ENCODE measurements around the gene CFI. TPM values are rescaled to one million over a fixed set of nuclear protein-coding genes. Genes with fewer than 3 reads are reported as not detected.
A peak's percentile ranks its signal among the peaks of the same experiment; 100 is the strongest.
"Not testable (repeated sequence)": the region's sequence is repeated elsewhere in the genome, so short reads cannot be mapped to it uniquely, and the experiment has no call there.

The CFI gene
- total RNA-seq, 1 donor from 2014 or later = not detected

DNA sequence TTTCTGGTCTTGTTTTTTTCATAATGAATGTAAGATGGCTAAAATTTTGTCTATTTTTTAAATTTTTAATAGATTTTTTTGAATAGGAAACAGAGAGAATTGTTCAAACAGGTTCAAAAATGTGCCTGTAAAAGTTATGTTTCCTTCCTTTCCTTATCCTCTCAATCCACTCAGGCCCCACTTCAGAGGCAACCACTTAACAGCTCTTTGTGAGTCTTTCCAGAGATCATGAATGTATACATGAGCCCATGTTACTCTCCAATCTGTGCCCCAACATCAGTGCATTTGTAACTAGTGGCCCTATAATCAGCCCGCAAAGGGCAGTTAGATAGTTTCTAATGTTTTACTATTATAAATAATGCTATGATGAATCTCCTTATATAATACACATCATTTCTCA is 14.0 kb downstream of the CFI start:
- Histone ChIP-seq H3K27me3 (no peaks in the 10 kb centered on the region), H3F3A (ENCODE audit: low read depth) (no peaks in the 10 kb centered on the region), H3K9ac (no peak overlapping the region), H4K20me1 (ENCODE audit: low read depth) (no peaks in the 10 kb centered on the region), H3K9me3 (ENCODE audit: low read depth) (no peaks in the 10 kb centered on the region), H3K36me3 (no peaks in the 10 kb centered on the region), H2AFZ (replicated peaks) (no peak overlapping the region), H3K79me2 (ENCODE audit: low read depth) (no peaks in the 10 kb centered on the region), H3K4me3 (no peak overlapping the region), H3K4me2 (no peak overlapping the region), H3K4me1 (no peaks in the 10 kb centered on the region), H3K27ac (no peak overlapping the region)
- H3K4me1 Mint-ChIP-seq = no peaks in the 10 kb centered on the region
- peaks cover 6% of the 10 kb centered on the region for H3K9me3 Mint-ChIP-seq
- H3K36me3 Mint-ChIP-seq = no peaks in the 10 kb centered on the region
- no peaks in the 10 kb centered on the region for H3K27me3 Mint-ChIP-seq (ENCODE audit: insufficient read depth, low read depth)
- H3K27ac Mint-ChIP-seq = no peak overlapping the region
- no peak for DNase-seq (ENCODE audit: low spot score)
- TF ChIP-seq EZH2phosphoT487 (IDR thresholded peaks at IDR 0.05) (no peak), EZH2 (IDR thresholded peaks at IDR 0.05) (no peak)
- TF ChIP-seq, protein P1, sequence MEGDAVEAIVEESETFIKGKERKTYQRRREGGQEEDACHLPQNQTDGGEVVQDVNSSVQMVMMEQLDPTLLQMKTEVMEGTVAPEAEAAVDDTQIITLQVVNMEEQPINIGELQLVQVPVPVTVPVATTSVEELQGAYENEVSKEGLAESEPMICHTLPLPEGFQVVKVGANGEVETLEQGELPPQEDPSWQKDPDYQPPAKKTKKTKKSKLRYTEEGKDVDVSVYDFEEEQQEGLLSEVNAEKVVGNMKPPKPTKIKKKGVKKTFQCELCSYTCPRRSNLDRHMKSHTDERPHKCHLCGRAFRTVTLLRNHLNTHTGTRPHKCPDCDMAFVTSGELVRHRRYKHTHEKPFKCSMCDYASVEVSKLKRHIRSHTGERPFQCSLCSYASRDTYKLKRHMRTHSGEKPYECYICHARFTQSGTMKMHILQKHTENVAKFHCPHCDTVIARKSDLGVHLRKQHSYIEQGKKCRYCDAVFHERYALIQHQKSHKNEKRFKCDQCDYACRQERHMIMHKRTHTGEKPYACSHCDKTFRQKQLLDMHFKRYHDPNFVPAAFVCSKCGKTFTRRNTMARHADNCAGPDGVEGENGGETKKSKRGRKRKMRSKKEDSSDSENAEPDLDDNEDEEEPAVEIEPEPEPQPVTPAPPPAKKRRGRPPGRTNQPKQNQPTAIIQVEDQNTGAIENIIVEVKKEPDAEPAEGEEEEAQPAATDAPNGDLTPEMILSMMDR (IDR thresholded peaks at IDR 0.05) = no peak
- H3K4me3 Mint-ChIP-seq = no peak overlapping the region

DNA sequence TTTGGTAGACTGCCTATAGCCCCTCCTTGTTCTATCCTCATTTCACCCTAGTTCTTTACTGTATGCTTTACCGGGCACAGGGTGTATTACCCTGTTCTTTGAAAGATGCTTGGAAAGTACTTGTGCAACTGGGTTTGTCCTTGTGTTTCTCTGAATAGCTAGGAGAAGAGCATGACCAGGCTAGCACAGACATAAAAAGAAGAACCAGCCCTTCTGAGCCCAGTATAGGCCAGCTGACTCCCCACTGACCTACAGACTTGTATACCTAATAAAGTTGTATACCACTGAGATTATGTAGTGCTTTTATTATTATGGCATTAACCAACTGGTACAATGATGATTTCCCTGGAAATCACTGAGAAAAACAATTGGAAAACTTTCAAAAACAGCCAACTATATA is 15.0 kb downstream of the CFI start:
- Histone ChIP-seq H3K27me3 (no peaks in the 10 kb centered on the region), H3K4me3 (no peak overlapping the region), H3K36me3 (no peaks in the 10 kb centered on the region), H3K9me3 (ENCODE audit: low read depth) (no peaks in the 10 kb centered on the region), H3F3A (ENCODE audit: low read depth) (no peaks in the 10 kb centered on the region), H3K4me2 (no peak overlapping the region), H3K9ac (no peak overlapping the region), H3K4me1 (no peaks in the 10 kb centered on the region), H2AFZ (replicated peaks) (peak overlapping the region; percentile 28), H3K79me2 (ENCODE audit: low read depth) (no peaks in the 10 kb centered on the region), H4K20me1 (ENCODE audit: low read depth) (no peaks in the 10 kb centered on the region), H3K27ac (no peak overlapping the region)
- Mint-ChIP-seq H3K27me3 (ENCODE audit: insufficient read depth, low read depth) (no peaks in the 10 kb centered on the region), H3K27ac (no peak overlapping the region), H3K4me1 (no peaks in the 10 kb centered on the region), H3K9me3 (peaks cover 6% of the 10 kb centered on the region), H3K4me3 (no peak overlapping the region), H3K36me3 (no peaks in the 10 kb centered on the region)
- TF ChIP-seq, protein P1 (IDR thresholded peaks at IDR 0.05) = no peak
- TF ChIP-seq EZH2phosphoT487 (IDR thresholded peaks at IDR 0.05) (no peak), EZH2 (IDR thresholded peaks at IDR 0.05) (no peak)
- DNase-seq (ENCODE audit: low spot score) = no peak

DNA sequence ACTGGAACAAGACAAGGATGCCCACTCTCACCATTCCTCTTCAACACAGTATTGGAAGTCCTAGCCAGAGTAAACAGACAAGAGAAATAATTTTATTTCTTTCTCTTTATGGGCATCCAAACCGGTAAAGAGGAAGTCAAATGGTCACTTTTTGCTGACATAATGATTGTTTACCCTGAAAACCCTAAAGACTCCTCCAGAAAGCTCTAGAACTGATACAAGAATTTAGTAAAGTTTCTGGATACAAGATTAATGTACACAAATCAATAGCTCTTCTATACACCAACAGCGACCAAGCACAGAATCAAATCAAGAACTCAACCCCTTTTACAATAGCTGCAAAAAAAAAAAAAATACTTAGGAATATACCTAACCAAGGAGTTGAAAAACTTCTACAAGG is 19.7 kb downstream of the CFI start:
- not testable (repeated sequence) for DNase-seq (ENCODE audit: low spot score); H3F3A ChIP-seq (ENCODE audit: low read depth); H3K4me1 Mint-ChIP-seq; H3K9me3 ChIP-seq (ENCODE audit: low read depth); H3K4me2 ChIP-seq; H3K36me3 Mint-ChIP-seq; H3K4me1 ChIP-seq; H3K27me3 Mint-ChIP-seq (ENCODE audit: insufficient read depth, low read depth); H4K20me1 ChIP-seq (ENCODE audit: low read depth); H3K4me3 ChIP-seq; H3K36me3 ChIP-seq; H2AFZ ChIP-seq (replicated peaks); H3K9me3 Mint-ChIP-seq; H3K27me3 ChIP-seq; H3K9ac ChIP-seq; H3K27ac Mint-ChIP-seq; H3K79me2 ChIP-seq (ENCODE audit: low read depth); H3K4me3 Mint-ChIP-seq; H3K27ac ChIP-seq

DNA sequence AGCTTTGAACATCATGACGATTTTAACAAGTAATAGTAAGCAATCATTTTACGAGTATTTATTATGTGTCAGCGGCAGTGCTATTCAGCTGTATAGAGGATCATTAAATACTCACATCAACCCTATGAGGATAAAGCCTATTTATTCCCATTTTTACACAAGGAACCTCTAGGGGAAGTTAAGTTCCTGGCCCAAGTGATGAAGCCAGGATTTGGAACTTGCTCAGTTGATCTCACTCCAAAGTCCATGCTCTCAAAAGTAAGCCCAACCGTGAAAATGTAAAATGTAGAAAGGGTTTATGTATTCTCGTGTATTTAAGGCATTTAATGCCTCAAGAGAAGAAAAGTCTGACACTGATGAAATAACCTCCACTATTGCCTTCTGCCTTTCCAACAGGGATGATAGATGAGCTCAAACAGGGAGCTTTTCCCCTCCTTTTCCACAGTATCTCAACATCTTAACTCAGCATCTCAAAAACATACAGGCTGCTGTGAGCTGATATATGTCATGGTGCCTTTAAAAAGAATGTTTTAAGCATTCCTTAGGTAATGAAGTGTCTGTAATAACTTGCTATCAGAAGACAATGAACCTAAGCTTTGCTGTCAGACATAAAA is 36.9 kb downstream of the CFI start:
- no peak overlapping the region for H3K9ac ChIP-seq
- H3K9me3 ChIP-seq (ENCODE audit: low read depth) = no peaks in the 10 kb centered on the region
- no peak overlapping the region for H3K4me3 Mint-ChIP-seq
- H3K27ac Mint-ChIP-seq = no peak overlapping the region
- H3K27ac ChIP-seq = no peak overlapping the region
- H3K4me3 ChIP-seq = no peak overlapping the region
- H3K4me2 ChIP-seq = no peak overlapping the region
- H3K79me2 ChIP-seq (ENCODE audit: low read depth) = no peaks in the 10 kb centered on the region
- no peaks in the 10 kb centered on the region for H3K36me3 Mint-ChIP-seq
- no peaks in the 10 kb centered on the region for H3K4me1 Mint-ChIP-seq
- no peaks in the 10 kb centered on the region for H3K27me3 Mint-ChIP-seq (ENCODE audit: insufficient read depth, low read depth)
- TF ChIP-seq EZH2phosphoT487 (IDR thresholded peaks at IDR 0.05) = no peak
- TF ChIP-seq EZH2 (IDR thresholded peaks at IDR 0.05) = no peak
- TF ChIP-seq, protein P1 (IDR thresholded peaks at IDR 0.05) = no peak
- H3K36me3 ChIP-seq = no peaks in the 10 kb centered on the region
- H3F3A ChIP-seq (ENCODE audit: low read depth) = no peaks in the 10 kb centered on the region
- H4K20me1 ChIP-seq (ENCODE audit: low read depth) = no peaks in the 10 kb centered on the region
- no peak for DNase-seq (ENCODE audit: low spot score)
- no peaks in the 10 kb centered on the region for H3K9me3 Mint-ChIP-seq
- H3K27me3 ChIP-seq = no peaks in the 10 kb centered on the region
- H2AFZ ChIP-seq (replicated peaks) = no peak overlapping the region
- no peaks in the 10 kb centered on the region for H3K4me1 ChIP-seq

All from neural progenitor cell (in vitro differentiated cells).